Endothelial cell of umbilical vein (primary cell): ENCODE results near the gene CDH23. TPM values are rescaled to one million over a fixed set of nuclear protein-coding genes. Genes with fewer than 3 reads are reported as not detected.

ENCODE experiments used
- BruUV-seq: library from RNA; stranded (reverse); fragments of 400-500 nt; replicated peaks from 2 replicates; lab custom pipeline; 2021; lab: Mats Ljungman, UMichigan
- CTCF ChIA-PET: fragments of 300-600, 350-600 bp; sonication (Branson Sonifier 250); formaldehyde crosslinking; loops from one replicate; lab custom pipeline; 2021; ENCODE audit warnings: antibody characterized with exemption, inconsistent platforms; lab: Charles Lee
- POLR2A ChIA-PET: fragments of 300-600, 350-600 bp; sonication (Branson Sonifier 250); formaldehyde crosslinking; loops from one replicate; lab custom pipeline; 2021; ENCODE audit warnings: antibody characterized with exemption, inconsistent platforms; lab: Charles Lee
- DNase-seq: peaks from one replicate; pipeline ENCODE4 v3.0.0-alpha.2; 2011; ENCODE audit warnings: low read depth, low spot score
- FAIRE-seq: peaks from 2 replicates; lab custom pipeline; 2011; peaks lifted over from hg19 to GRCh38; lab: Jason Lieb, UNC
- H2AFZ ChIP-seq: 2 replicates; pipeline ENCODE4 v1.6.0; 2012; ENCODE audit warnings: low read depth, low read length, control low read depth, inconsistent platforms
- H3K27ac ChIP-seq: 2 replicates; pipeline ENCODE4 v1.5.1; 2011; ENCODE audit warnings: low read depth, mild to moderate bottlenecking, control low read depth, low read length, moderate library complexity; ENCODE audit not compliant: insufficient read depth
- H3K27me3 ChIP-seq, 2 experiments: 2 replicates each; pipeline versions ENCODE4 v1.6.0 to v1.6.1; 2011; ENCODE audit warnings: low read length in 2 of 2, mixed read lengths in 1 of 2; ENCODE audit not compliant: control insufficient read depth in 2 of 2, insufficient read depth in 2 of 2
- H3K36me3 ChIP-seq, 2 experiments: 2 replicates in 1 of 2; 3 replicates in 1 of 2; pipeline ENCODE4 v1.5.1; 2011; ENCODE audit warnings: low read length in 2 of 2, mild to moderate bottlenecking in 1 of 2, moderate library complexity in 1 of 2; ENCODE audit not compliant: control insufficient read depth in 2 of 2, insufficient read depth in 2 of 2; ENCODE audit errors: extremely low read depth in 1 of 2
- H3K4me1 ChIP-seq: 3 replicates; pipeline ENCODE4 v1.5.1; 2011; ENCODE audit warnings: mild to moderate bottlenecking, low read length; ENCODE audit not compliant: control insufficient read depth, insufficient read depth; ENCODE audit errors: extremely low read depth
- H3K4me2 ChIP-seq: 2 replicates; pipeline ENCODE4 v1.6.1; 2011; ENCODE audit warnings: low read length, control low read depth, mixed read lengths; ENCODE audit not compliant: insufficient read depth
- H3K4me3 ChIP-seq, 3 experiments: fragments of 200-600 bp in 1 of 3; sonication (generic), shearing (Covaris generic) in 1 of 3; replicated peaks in 1 of 3; 2 replicates each; pipeline ENCODE4 v1.5.1; 2011 to 2016; ENCODE audit warnings: control low read depth in 3 of 3, low read length in 3 of 3, mild to moderate bottlenecking in 2 of 3, inconsistent platforms in 1 of 3, low read depth in 1 of 3, moderate library complexity in 1 of 3; ENCODE audit not compliant: insufficient read depth in 1 of 3
- H3K79me2 ChIP-seq: 2 replicates; pipeline ENCODE4 v1.6.0; 2012; ENCODE audit warnings: low read length, inconsistent platforms; ENCODE audit not compliant: control insufficient read depth, insufficient read depth
- H3K9ac ChIP-seq: replicated peaks from 2 replicates; pipeline ENCODE3; 2011; ENCODE audit warnings: low read length, control low read depth; ENCODE audit not compliant: insufficient read depth; ENCODE audit errors: extremely low read depth
- H3K9me1 ChIP-seq: replicated peaks from 3 replicates; pipeline ENCODE4 v1.6.0; 2011; ENCODE audit warnings: mild to moderate bottlenecking, low read length; ENCODE audit not compliant: control insufficient read depth, insufficient read depth; ENCODE audit errors: extremely low read depth
- H3K9me3 ChIP-seq: replicated peaks from 2 replicates; pipeline ENCODE4 v1.5.1; 2012; ENCODE audit warnings: low read length, inconsistent platforms; ENCODE audit not compliant: control insufficient read depth, insufficient read depth
- H4K20me1 ChIP-seq: replicated peaks from 2 replicates; pipeline ENCODE3; 2011; ENCODE audit warnings: mild to moderate bottlenecking, low read length; ENCODE audit not compliant: control insufficient read depth, insufficient read depth; ENCODE audit errors: extremely low read depth
- EZH2 ChIP-seq: IDR thresholded peaks from 2 replicates; pipeline ENCODE4 v1.6.1; 2012; ENCODE audit warnings: borderline replicate concordance, low read depth, mild to moderate bottlenecking, moderate library complexity, low read length, inconsistent platforms; ENCODE audit not compliant: severe bottlenecking
- FOS ChIP-seq: IDR thresholded peaks from 2 replicates; pipeline ENCODE4 v1.6.1; 2011; ENCODE audit warnings: mild to moderate bottlenecking, low read length, moderate library complexity, borderline replicate concordance; ENCODE audit not compliant: insufficient read depth
- GATA2 ChIP-seq: IDR thresholded peaks from 2 replicates; pipeline ENCODE4 v1.7.0; 2011; ENCODE audit warnings: low read depth, mild to moderate bottlenecking, moderate library complexity, mixed read lengths, low read length; ENCODE audit not compliant: insufficient read length, insufficient read depth
- JUN ChIP-seq: IDR thresholded peaks from 2 replicates; pipeline ENCODE4 v1.6.1; 2011; ENCODE audit warnings: borderline replicate concordance, low read depth; ENCODE audit not compliant: insufficient read length, insufficient read depth
- MYC ChIP-seq: IDR thresholded peaks from one replicate; pipeline ENCODE4 v1.6.1; 2011; ENCODE audit warnings: mild to moderate bottlenecking, low read depth, low read length
- POLR2A ChIP-seq: IDR thresholded peaks from 2 replicates; pipeline ENCODE4 v1.6.1; 2012; ENCODE audit warnings: low read depth, mild to moderate bottlenecking, control low read depth, low read length
- POLR2AphosphoS5 ChIP-seq: IDR thresholded peaks from 2 replicates; pipeline ENCODE4 v1.6.1; 2012; ENCODE audit warnings: low read depth, mild to moderate bottlenecking, control low read depth, low read length, moderate library complexity; ENCODE audit not compliant: insufficient read depth
- dilution Hi-C: fragments of 300-500 bp; cut with MboI; formaldehyde crosslinking; loops from one replicate; pipeline ENCODE4 v1.15.0; 2019; ENCODE audit warnings: low sequenced_read_pairs; ENCODE audit not compliant: extremely low pct_ligation_motif_present
- intact Hi-C: fragments of 100-400 bp; cut with micrococcal nuclease; formaldehyde crosslinking; loops from one replicate; pipeline ENCODE4 v1.10.0; 2022
- polyA plus RNA-seq, 4 experiments: library from polyadenylated mRNA; depleted of rRNA in 3 of 4; stranded (reverse) in 3 of 4; unstranded in 1 of 4; fragments of >200 nt; gene quantifications; 2 replicates each; pipeline versions ENCODE4 v1.2.1 to v1.2.3, GENCODE V29; 2011 to 2012; ENCODE audit warnings: missing spikeins in 1 of 4
- total RNA-seq: library from RNA; stranded (reverse); gene quantifications from 2 replicates; pipeline ENCODE4 v1.2.3, GENCODE V29; 2021
- TF ChIP-seq, protein P1 (sequence below), 2 donors: IDR thresholded peaks; 1 replicate in 1 of 2; 2 replicates in 1 of 2; pipeline ENCODE4 v1.5.1; 2011; ENCODE audit warnings: low read length in 2 of 2, mild to moderate bottlenecking in 2 of 2, moderate library complexity in 2 of 2, control low read depth in 1 of 2, inconsistent platforms in 1 of 2, low read depth in 1 of 2; ENCODE audit not compliant: insufficient read depth in 1 of 2; ENCODE audit errors: extremely low read depth in 1 of 2
- TF ChIP-seq, protein P2 (sequence below): IDR thresholded peaks from 2 replicates; pipeline ENCODE4 v1.6.1; 2011; ENCODE audit not compliant: insufficient read depth, insufficient read length

CDH23 gene
- total and polyA plus RNA-seq, 2 donors (not counting 3 experiments of a cell fraction or from before 2014, with no cell fraction given): not detected

DNA sequence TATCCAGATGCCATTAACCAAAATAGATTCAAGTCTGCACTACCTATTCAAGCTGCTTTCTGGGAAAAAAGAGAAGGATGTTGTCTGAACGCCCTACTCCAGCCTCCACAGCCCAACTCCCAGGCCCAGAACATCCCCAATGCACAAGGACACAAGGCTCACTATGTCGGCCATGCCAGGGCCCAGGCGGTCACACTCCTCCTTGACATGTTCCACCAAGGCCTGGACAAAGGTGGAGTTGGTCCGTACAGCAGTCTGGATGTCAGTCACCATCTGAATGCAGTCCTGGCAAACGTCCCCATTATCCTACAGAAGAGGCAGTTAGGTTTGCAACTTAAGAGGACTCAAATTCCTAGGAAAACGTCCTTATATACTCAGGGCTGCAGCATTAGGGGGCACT, 431.1 kb downstream of the CDH23 start:
- no peak overlapping the region for H3K4me2 ChIP-seq
- TF ChIP-seq POLR2AphosphoS5 (no peak), FOS (no peak), JUN (no peak), EZH2 (no peak), POLR2A (no peak), MYC (no peak), GATA2 (no peak)
- TF ChIP-seq, protein P1, sequence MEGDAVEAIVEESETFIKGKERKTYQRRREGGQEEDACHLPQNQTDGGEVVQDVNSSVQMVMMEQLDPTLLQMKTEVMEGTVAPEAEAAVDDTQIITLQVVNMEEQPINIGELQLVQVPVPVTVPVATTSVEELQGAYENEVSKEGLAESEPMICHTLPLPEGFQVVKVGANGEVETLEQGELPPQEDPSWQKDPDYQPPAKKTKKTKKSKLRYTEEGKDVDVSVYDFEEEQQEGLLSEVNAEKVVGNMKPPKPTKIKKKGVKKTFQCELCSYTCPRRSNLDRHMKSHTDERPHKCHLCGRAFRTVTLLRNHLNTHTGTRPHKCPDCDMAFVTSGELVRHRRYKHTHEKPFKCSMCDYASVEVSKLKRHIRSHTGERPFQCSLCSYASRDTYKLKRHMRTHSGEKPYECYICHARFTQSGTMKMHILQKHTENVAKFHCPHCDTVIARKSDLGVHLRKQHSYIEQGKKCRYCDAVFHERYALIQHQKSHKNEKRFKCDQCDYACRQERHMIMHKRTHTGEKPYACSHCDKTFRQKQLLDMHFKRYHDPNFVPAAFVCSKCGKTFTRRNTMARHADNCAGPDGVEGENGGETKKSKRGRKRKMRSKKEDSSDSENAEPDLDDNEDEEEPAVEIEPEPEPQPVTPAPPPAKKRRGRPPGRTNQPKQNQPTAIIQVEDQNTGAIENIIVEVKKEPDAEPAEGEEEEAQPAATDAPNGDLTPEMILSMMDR (IDR thresholded peaks at IDR 0.05; ENCODE audit: extremely low read depth in 1 of 2, insufficient read depth in 1 of 2, low read depth in 1 of 2, low read length in 2 of 2): no peak
- TF ChIP-seq, protein P2, sequence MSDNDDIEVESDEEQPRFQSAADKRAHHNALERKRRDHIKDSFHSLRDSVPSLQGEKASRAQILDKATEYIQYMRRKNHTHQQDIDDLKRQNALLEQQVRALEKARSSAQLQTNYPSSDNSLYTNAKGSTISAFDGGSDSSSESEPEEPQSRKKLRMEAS: no peak

More for the DNA sequence above, 431.1 kb downstream of the CDH23 start:
- dilution Hi-C loops (no loop called here), intact Hi-C loops (no loop called here)
- Histone ChIP-seq H3K9me1 (no peaks in the 10 kb centered on the region), H3K79me2 (peaks cover 6% of the 10 kb centered on the region), H3K27me3 (no peaks in the 10 kb centered on the region), H4K20me1 (no peaks in the 10 kb centered on the region), H3K9me3 (no peaks in the 10 kb centered on the region), H3K27ac (no peak overlapping the region), H3K4me1 (peaks cover 7% of the 10 kb centered on the region), H3K9ac (no peak overlapping the region), H3K4me3 (no peak overlapping the region), H3K36me3 (peaks cover 38 to 69% of the 10 kb centered on the region in 2 experiments), H2AFZ (no peak overlapping the region)
- FAIRE-seq: no peak
- CTCF ChIA-PET: interaction anchor here (0.7 to 7.1 kb wide), 2 partner anchors 68 to 169 kb away, joined by 3 to 48 read pairs; no protein-coding TSS in a partner anchor
- POLR2A ChIA-PET: no interaction called here
- no peak for DNase-seq
- no TSS peak for BruUV-seq
